CD4-positive, alpha-beta T cell treated with Interferon alpha-2 for 1 hour (primary cell): ENCODE measurements around the gene HUWE1.
"Not testable (repeated sequence)": the region's sequence is repeated elsewhere in the genome, so short reads cannot be mapped to it uniquely, and the experiment has no call there.

ENCODE experiments used
- DNase-seq, 2 donors: peaks; one replicate each; pipeline ENCODE4 v3.0.0-alpha.2; 2020 to 2022

HUWE1 gene

GRCh38 chrX:53686151-53686885, at the start of gene HUWE1:
TSS of gene HUWE1 (minus strand) at chrX:53686719. CDS start at chrX:53654107, 32,612 bp downstream.
- peak; percentile 81 to 87 for DNase-seq

DNA sequence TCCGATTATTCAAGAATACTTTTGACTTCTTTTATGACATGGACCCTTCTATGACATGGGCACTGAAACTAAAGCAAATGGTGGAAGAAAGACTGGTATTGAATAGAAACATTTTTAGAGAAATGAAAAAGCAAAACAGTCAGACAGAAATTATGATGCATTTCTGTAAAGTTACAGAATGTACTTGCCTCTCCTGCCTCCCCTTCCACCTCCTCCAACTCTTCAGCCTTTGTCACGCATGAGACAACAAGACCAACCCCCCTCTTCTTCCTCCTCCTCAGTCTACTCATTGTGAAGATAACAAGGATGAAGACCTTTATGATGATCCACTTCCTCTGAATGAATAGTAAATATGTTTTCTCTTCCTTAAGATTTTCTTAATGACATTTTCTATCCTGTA, 46.3 kb upstream of the HUWE1 start:
- DNase-seq = no peak

DNA sequence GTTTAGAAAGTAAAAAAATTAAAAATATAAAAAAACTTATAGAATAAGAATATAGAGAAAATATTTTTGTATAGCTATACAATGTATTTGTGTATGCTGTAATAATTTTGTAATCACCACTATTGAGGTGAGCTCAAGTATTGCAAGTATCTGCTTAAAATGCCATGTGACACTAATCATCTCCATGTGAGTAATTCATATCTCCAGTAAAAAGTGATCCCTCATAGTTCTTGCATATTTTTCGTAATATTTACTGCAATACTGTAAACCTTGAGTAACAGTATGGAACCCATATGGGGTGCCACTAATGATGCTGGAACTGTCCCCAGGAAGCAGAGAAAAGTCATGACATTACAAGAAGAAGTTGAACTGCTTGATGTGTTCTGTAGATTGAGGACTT, 43.2 kb upstream of the HUWE1 start:
- DNase-seq = no peak

DNA sequence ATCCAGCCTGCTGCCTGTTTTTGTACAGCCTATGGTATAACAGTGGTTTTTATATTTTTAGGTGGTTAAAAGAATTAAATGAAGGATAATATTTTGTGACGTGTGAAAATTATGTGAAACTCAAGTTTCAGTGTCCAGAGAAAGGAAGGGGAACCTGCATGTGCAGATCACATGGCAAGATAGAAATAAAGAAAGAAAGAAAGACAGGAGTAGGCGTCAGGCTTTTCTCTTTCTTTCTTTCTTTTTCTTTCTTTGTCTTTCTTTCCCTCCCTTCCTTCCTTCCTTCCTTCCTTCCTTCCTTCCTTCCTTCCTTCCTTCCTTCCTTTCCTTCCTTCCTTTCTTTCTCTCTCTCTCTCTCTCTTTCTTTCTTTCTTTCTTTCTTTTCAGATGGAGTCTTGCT, 42.0 kb upstream of the HUWE1 start:
- DNase-seq = no peak

DNA sequence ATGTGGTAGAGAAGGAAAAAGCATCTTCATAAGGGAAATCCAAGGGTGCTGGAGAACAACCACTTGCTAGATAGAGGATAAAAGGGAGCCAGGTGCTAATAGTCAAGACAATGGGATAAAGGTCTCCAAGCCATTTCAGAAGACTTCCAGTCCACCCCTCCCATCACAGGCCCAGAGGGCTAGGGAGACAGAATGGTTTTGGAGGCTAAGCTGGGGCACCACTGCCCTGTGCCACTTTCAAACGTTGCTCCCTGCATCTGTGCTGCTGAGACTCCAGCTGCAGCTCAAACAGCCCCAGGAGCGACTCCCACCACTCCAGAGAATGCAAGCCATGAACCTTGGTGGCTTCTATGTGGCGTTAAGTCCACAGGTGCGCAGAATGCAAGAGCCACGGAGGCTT, 38.4 kb upstream of the HUWE1 start:
- DNase-seq = no peak

DNA sequence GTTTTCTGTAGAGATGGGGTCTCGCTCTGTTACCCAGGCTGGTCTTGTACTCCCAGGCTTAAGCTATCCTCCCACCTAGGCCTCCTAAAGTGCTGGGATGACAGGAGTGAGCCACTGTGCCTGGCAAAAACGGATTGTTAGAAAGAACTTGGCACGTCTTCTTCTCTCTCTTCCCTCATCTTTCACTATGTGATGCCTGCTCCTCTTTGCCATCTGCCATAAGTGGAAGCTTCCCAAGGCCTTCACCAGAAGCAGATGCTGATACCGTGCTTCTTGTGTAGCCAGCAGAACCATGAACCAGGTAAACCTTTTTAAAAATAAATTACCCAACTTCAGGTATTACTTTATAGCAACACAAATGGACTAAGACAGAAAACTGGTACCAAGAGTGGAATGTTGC, 36.9 kb upstream of the HUWE1 start:
- no peak for DNase-seq

- DNase-seq = not testable (repeated sequence)
Measured at GRCh38 chrX:53721610-53722009, 35.1 kb upstream of the HUWE1 start.

DNA sequence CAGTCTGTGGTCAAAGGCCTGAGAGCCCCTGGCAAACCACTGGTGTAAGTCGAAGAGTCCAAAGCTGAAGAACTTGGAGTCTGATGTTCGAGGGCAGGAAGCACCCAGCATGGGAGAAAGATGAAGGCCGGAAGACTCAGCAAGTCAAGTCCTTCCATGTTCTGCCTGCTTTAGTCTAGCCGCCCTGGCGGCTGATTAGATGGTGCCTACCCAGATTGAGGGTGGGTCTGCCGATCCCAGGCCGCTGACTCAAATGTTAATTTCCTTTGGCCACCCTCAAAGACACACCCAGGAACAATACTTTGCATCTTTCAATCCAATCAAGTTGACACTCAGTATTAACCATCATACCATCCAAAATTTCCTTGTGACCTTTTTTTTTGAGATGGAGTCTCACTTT, 33.1 kb upstream of the HUWE1 start:
- DNase-seq = not testable (repeated sequence)

GRCh38 chrX:53718073-53718472, 31.6 kb upstream of the HUWE1 start:
- no peak for DNase-seq

DNA sequence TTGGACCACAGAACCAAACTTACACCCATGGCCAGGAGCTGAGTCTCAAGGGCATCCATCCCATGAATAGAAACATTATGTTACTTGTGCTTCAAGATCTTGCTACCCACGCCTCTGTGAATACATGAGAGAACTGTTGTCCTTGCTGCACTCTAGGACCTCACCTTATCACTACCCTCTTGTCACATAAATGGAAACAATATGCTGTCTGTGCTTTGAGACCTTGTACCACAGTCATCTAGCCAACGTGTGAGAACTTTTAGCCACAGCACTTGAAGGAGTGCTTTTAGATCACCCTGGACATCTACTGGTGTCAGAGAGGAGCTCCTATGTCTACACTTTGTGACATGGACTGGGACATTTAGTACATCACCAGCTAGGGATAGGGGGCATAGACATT, 30.7 kb upstream of the HUWE1 start:
- peak in 1 of 2 donors; percentile 12 for DNase-seq

- DNase-seq = peak; percentile 75 to 83
Measured at GRCh38 chrX:53716328-53717088, 30.0 kb upstream of the HUWE1 start.

- peak in 1 of 2 donors; percentile 15 for DNase-seq
Measured at GRCh38 chrX:53715346-53715924, 28.9 kb upstream of the HUWE1 start.

DNA sequence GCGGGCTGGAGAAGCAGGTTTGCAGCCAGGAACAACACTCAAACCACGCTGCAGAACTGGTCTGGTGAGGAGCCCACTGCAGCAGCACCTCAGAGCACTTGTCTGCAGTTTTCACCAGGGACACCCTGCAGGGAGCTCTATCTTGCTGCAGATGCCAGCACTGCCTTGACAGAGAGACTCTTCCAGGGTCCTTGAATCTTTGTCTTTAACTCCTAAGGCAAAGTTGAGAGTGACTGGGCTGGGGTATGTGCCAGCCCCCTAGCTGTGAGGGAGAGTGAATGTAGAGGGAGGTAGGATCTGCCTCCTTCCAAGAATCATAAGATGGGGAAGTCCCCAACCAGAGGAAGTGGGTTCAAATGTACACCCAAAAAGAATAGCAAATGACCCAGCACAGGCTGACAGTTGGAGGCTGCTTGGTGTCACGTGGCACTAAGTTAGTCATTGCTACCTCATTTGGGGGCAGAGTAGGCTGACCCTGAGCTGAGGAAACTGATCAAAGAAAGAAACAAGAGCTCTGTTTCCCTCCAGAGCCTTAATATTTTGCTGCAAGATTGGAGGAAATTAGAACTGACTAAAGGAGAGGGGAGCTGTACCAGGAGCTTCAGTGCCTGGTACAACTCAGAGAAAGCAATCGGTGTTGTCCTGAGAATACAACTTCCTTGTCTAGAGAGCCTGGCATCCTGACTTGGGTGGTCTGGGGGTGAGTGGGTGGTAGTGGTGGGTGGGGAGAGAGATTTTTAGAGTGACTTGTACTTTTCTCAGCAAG, 28.2 kb upstream of the HUWE1 start:
- peak; percentile 78 to 88 for DNase-seq

DNA sequence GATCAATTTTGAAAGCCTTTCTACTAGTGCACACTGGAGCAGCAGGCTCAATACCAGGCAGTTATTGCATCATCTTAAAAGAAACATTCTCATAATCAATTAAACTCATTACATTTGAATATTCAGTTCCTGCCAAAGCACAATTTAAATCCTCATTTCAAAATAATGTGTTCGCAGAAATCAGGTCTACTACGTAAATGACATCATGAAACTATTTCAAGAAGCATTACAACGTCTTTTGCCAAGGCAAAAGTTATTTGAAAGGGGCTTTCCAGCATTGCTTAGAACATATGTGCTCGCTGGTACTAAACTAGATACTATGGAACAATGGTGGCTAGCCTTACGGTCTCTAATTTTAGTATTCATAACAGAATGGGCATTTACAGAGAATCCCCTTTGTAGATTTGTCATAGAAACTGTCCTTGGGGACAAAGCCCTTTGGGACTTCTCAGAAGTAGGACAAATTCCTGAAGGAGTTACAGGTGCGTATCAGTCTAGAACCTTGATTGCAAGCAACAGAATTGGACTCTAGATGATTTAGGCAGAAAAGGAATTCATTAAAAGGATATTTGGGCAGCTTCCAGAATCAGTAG, 27.6 kb upstream of the HUWE1 start:
- DNase-seq = peak in 1 of 2 donors; percentile 77

GRCh38 chrX:53711436-53711835, 24.9 kb upstream of the HUWE1 start:
- no peak for DNase-seq

GRCh38 chrX:53704854-53705253, 18.3 kb upstream of the HUWE1 start:
- no peak for DNase-seq

- no peak for DNase-seq
Measured at GRCh38 chrX:53704294-53704693, 17.8 kb upstream of the HUWE1 start.

DNA sequence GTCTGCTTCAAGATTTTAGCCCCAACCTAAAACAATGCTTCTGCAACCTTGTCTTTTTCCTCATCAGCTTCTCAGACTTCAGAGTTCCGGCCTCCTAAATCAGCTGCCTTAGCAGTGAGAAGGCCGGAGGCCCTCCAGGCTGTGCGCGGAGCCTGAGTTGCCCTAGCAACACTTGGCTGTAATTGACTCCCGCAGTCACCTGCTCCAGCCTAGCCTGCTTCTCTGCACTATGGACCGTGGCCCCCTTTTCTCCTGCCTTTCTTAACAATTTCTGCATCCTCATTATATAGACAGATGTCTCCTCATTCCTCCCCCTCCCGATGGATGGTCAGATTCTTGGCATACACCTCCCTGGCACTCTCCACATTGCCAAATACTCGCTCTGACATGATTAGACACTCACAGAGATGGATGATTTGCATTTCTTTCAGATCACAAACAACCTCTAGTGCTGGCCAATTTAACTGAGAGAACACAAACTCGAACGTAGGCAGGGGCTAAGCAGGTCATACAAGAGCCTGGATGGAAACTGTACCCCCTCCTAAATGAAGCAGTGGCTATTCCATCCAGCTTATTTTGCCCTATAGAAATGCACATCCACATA, 9.5 kb upstream of the HUWE1 start:
- no peak for DNase-seq

GRCh38 chrX:53694642-53695041, 8.1 kb upstream of the HUWE1 start:
- DNase-seq = no peak

DNA sequence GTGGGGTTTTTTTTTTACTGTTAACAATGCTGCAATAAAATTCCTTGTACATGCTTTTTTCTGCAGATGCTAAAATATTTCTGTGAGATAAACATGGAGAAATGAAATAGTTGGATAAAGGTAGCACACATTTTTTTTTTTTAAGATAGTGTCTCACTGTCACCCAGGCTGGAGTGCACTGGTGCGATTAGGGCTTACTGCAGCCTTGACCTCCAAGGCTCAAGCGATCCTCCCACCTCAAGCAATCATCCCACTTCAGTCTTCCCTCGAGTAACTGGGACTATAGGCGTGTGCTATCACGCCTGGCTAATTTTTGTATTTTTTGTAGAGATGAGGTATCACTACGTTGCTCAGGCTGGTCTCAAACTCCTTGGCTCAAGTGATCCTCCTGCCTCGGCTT, 1.8 kb upstream of the HUWE1 start:
- DNase-seq = no peak

DNA sequence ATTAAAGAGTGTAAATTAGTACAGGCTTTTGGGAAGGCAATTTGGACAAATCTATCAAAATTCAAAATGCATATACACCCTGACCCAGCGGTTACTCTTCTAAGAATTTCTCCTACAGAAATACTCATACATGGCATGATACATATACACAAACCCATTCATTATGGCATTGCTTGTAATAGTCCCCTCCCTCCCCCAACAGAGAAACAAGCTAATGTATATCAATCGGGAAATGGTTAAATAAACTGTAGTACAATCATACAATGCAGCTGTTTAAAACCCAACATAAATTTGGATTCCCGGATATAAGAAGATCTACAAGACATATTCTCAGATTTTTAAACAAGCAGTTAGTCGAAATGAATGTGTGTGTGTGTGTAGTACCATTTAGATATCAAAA, 808 bp downstream of the HUWE1 start:
- no peak for DNase-seq

DNA sequence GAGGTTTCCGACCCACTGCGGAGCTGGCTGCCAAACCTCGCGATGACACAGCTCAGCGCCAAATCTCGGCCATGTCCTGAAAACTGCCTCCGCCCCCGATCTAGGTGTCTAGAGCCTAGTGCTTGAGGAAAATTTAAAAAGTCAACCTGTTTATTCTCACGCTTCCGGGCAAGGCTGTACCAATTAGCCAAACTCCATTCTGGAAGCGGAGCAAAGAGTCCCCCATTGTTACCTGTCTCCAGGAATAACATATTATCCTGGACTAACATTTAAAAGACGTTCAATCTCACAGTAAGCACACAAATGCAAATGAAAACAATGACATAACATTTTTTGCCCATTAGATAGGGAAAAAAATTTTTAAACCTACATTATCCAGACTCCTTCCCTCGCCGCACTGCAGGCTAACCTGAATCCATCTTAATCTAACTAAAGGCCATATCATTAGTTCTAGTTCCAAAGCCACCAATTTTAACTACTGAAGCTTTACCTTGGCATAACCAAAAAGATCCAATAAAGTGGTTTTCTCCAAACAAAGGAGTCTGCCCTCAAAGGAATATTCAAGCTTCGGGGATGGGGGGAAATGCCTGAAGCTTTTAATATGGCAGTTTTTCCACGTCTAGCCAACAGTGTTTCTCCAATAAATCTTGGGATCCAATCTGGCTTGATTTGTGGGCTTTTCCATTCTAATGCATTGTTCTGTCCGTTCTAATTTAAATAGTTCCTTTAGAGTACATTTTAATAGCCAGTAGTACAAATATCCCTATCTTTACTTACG, 1.9 kb downstream of the HUWE1 start:
- DNase-seq = no peak
